ENCODE data around the gene PIK3AP1. TPM values are rescaled to one million over a fixed set of nuclear protein-coding genes. Genes with fewer than 3 reads are reported as not detected.
"Not testable (repeated sequence)": the region's sequence is repeated elsewhere in the genome, so short reads cannot be mapped to it uniquely, and the experiment has no call there.

Gene PIK3AP1
- total RNA-seq, 4 donors from 2014 or later = 1.7 to 10.6 (median 8.4) TPM

DNA sequence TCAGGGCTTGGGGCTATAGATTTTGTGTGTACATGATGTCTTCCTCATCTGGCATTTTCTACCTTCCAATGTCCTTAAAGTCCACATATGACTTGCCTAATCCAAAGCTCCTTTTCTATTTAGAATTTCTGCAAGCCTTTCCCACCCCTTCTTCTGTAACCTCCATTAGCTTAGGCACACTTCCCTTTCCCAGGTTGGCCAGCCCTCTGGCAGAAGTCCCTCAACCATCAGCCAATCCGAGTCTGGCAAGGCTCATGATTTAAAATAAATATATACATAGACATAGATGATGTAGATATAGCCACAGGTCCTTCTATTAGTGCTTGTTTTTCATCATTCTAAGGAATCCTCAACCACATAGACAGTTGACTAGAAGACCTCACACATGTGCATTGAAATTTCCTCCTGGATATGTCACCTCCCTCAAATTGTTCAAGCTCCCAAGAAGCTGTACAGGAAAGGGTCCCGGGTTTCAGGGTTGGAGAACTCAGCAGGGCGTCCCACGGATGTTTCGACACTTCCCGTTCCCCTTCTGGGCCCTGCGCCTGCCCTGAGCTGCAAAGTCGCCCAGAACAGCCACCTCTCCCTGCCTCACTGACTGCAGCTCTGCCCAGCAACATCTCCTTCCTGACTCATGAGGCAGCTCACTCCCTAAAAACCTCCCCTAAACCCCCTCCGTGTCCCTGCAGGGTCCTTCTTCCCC lies 20.4 kb upstream of the PIK3AP1 start:
- Histone ChIP-seq H3K27me3 (no peaks in the 10 kb centered on the region), H3K9me3 (no peaks in the 10 kb centered on the region), H3K4me3 (no peak overlapping the region), H3K4me1 (no peaks in the 10 kb centered on the region), H3K27ac (no peak overlapping the region), H3K36me3 (no peaks in the 10 kb centered on the region)
- no peak for TF ChIP-seq POLR2A (IDR thresholded peaks at IDR 0.05)
- TF ChIP-seq, protein P1, sequence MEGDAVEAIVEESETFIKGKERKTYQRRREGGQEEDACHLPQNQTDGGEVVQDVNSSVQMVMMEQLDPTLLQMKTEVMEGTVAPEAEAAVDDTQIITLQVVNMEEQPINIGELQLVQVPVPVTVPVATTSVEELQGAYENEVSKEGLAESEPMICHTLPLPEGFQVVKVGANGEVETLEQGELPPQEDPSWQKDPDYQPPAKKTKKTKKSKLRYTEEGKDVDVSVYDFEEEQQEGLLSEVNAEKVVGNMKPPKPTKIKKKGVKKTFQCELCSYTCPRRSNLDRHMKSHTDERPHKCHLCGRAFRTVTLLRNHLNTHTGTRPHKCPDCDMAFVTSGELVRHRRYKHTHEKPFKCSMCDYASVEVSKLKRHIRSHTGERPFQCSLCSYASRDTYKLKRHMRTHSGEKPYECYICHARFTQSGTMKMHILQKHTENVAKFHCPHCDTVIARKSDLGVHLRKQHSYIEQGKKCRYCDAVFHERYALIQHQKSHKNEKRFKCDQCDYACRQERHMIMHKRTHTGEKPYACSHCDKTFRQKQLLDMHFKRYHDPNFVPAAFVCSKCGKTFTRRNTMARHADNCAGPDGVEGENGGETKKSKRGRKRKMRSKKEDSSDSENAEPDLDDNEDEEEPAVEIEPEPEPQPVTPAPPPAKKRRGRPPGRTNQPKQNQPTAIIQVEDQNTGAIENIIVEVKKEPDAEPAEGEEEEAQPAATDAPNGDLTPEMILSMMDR (IDR thresholded peaks at IDR 0.05) = no peak
- intact Hi-C loops (cut with DNase I; ENCODE audit: low total_unique reads) = no loop called here
- DNase-seq = no peak

GRCh38 chr10:96740141-96740540 lies 19.8 kb upstream of the PIK3AP1 start:
- intact Hi-C loops (cut with DNase I; ENCODE audit: low total_unique reads) = no loop called here
- no peaks in the 10 kb centered on the region for H3K4me1 ChIP-seq
- H3K9me3 ChIP-seq = no peaks in the 10 kb centered on the region
- H3K36me3 ChIP-seq = no peaks in the 10 kb centered on the region
- TF ChIP-seq POLR2A (IDR thresholded peaks at IDR 0.05) = no peak
- TF ChIP-seq, protein P1 (IDR thresholded peaks at IDR 0.05) = no peak
- no peak overlapping the region for H3K4me3 ChIP-seq
- no peak overlapping the region for H3K27ac ChIP-seq
- no peaks in the 10 kb centered on the region for H3K27me3 ChIP-seq
- no peak for DNase-seq

DNA sequence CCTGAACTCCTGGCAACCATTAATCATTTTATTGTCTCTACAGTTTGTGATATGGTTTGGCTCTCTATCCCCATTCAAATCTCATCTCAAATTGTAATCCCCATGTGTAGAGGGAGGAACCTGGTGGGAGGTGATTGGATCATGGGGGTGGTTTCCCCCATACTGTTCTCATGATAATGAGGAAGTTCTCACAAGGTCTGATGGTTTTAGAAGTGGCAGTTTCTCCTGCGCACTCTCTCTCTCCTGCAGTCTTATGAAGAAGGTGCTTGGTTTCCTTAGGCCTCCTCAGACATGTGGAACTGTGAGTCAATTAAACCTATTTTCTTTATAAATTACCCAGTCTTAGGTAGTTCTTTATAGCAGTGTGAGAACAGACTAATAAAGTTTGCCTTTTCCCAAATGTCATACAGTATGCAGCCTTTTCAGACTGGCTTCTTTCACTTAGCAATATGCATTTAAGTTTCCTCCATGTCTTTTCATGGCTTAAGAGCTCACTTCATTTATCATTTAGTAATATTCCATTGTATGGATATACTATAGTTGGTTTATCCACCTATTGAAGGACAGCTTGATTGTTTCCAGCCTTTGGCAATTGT lies 17.1 kb upstream of the PIK3AP1 start:
- DNase-seq; H3K4me3 ChIP-seq; H3K27me3 ChIP-seq; intact Hi-C loops (cut with DNase I; ENCODE audit: low total_unique reads); H3K9me3 ChIP-seq; H3K4me1 ChIP-seq; H3K36me3 ChIP-seq; H3K27ac ChIP-seq: not testable (repeated sequence)

DNA sequence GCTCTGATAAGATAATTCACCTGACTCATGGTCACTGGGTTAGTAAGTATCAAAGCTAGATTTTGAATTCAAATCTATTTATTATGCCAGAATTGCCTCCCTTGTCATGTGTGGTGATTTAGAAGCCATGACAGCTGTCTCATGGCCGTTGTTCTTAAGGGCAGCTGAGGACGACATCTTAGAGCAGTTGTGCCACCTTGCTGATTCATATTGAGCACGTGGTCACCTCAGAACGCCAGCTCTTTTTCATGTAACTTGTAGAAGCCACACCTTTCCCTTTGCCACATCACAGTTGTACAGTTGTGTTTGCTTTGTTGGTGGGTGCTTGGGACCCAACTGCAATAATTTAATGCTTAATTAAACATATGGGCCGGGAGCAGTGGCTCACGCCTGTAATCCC lies 4.3 kb upstream of the PIK3AP1 start:
- TF ChIP-seq POLR2A (IDR thresholded peaks at IDR 0.05) = no peak
- TF ChIP-seq, protein P1 (IDR thresholded peaks at IDR 0.05) = no peak
- Histone ChIP-seq H3K4me1 (peaks cover 0 to 6% of the 10 kb centered on the region in 2 donors), H3K27ac (no peak overlapping the region), H3K9me3 (no peaks in the 10 kb centered on the region), H3K27me3 (no peaks in the 10 kb centered on the region), H3K36me3 (no peaks in the 10 kb centered on the region), H3K4me3 (no peak overlapping the region)
- DNase-seq = no peak
- intact Hi-C loops (cut with DNase I; ENCODE audit: low total_unique reads) = no loop called here

GRCh38 chr10:96721207-96721572 lies 876 bp upstream of the PIK3AP1 start:
- Histone ChIP-seq H3K27ac (no peak overlapping the region), H3K36me3 (no peaks in the 10 kb centered on the region), H3K4me1 (peaks cover 0 to 6% of the 10 kb centered on the region in 2 donors), H3K4me3 (no peak overlapping the region), H3K9me3 (no peaks in the 10 kb centered on the region), H3K27me3 (no peaks in the 10 kb centered on the region)
- intact Hi-C loops (cut with DNase I; ENCODE audit: low total_unique reads) = no loop called here
- no peak for DNase-seq
- TF ChIP-seq POLR2A (IDR thresholded peaks at IDR 0.05) = no peak
- TF ChIP-seq, protein P1 (IDR thresholded peaks at IDR 0.05) = no peak

Measured in uterus (tissue), 4 donors.